IPS-18c (cell line): ENCODE data around the gene DNER.
A peak's percentile ranks its signal among the peaks of the same experiment; 100 is the strongest.
"Not testable (repeated sequence)": the region's sequence is repeated elsewhere in the genome, so short reads cannot be mapped to it uniquely, and the experiment has no call there.

ENCODE experiments used
- H3K4me3 ChIP-seq: 2 replicates; pipeline ENCODE4 v1.7.0; 2013; ENCODE audit warnings: low read depth, mild to moderate bottlenecking, low read length, moderate library complexity; ENCODE audit not compliant: insufficient read depth
- H3K9me3 ChIP-seq: one replicate; pipeline ENCODE4 v1.6.1; 2013; ENCODE audit warnings: mild to moderate bottlenecking, low read length, moderate library complexity; ENCODE audit not compliant: control insufficient read depth, insufficient read depth

Gene DNER

DNA sequence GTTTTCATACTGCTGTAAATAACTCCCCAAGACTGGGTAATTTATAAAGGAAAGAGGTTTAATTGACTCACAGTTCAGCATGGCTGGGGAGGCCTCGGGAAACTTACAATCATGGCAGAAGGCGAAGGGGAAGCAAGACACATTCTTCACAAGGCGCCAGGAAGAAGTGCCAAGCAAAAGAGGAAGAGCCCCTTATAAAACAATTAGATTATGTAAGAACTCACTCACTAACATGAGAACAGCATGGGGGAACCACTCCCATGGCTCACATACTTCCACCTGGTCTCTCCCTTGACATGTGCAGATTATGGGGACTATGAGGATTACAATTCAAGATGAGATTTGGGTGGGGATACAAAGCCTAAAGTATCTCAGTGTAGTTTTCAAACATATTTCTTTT lies 8.8 kb upstream of the DNER start:
- H3K9me3 ChIP-seq, H3K4me3 ChIP-seq: not testable (repeated sequence)

DNA sequence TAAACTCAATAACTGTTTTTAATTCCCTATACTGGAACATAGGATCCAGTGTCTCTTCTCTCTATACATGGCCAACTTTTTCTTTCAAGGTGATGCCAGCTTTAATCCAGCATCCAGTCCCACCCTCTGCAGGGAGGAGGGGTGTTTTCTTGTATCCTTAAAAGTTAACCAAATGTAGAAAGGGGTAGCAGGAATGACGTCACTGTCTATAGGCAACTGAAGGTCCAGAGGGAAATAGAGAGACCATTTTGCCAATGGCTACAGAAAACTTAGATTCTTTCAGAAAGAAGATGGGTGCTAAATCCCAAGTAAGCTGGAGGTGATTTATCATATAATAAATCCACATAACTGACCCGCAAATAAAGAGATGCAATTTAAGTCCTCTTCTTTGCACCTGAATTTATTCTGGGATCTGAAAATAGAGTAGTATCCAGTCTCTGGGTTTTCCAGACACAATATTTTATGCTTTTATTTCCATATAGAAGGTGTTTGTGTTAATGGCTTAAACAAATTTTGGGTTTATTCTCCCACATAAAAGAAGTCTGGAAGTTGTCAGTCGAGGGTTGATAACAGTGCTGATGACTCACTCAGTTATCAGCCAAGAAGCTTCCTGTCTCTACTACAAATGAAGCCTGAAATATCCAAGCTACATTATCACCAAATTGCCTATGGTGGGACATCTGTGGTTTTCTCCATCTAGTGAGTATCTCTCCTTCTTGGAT lies 5.7 kb upstream of the DNER start:
- no peak overlapping the region for H3K4me3 ChIP-seq
- H3K9me3 ChIP-seq: no peaks in the 10 kb centered on the region

DNA sequence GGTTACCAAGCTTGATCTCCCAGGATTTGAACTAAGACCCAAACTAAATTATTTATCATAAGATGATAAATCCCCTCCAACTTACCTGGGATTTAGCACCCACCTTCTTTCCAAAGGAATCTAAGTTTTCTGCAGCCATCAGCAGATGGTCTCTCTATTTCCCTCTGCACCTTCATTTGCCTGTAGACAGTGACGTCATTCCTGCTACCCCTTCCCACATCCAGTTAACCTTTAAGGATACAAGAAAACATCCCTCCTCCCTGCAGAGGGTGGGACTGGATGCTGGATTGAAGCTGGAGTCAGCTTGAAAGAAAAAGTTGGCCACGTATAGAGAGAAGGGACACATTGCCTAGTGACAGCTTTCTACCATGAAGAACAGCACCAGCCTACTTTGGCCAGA lies 3.7 kb upstream of the DNER start:
- Histone ChIP-seq H3K9me3 (no peaks in the 10 kb centered on the region), H3K4me3 (no peak overlapping the region)

DNA sequence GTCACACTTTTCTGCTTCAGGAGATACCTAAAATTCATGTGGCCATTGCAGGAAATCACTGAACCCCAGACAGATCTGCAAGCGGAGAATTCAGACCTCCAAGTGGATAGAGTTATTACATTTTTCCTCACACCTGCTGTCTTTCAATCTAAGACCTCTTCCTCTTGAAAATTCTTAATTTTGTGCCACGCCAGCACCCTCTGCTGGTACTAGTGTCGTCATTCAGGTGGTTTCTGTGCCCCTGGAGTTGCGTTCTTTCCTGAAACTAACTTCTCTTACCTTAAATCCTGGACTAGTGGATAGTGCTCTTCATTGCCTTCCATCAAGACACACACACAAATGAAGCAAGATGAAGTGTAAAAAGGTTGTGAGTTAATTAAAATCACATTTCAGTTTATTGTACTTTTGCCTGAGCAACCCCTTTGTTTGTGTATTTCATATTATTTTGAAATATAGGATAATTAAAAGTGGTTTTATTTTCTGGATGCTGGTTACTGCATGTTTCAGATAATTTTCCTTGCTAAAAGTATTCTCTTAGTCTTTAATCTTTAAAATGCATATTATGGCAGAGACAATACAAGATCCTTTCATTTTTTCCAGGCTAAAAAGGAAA lies 1.6 kb upstream of the DNER start:
- Histone ChIP-seq H3K9me3 (no peaks in the 10 kb centered on the region), H3K4me3 (no peak overlapping the region)

DNA sequence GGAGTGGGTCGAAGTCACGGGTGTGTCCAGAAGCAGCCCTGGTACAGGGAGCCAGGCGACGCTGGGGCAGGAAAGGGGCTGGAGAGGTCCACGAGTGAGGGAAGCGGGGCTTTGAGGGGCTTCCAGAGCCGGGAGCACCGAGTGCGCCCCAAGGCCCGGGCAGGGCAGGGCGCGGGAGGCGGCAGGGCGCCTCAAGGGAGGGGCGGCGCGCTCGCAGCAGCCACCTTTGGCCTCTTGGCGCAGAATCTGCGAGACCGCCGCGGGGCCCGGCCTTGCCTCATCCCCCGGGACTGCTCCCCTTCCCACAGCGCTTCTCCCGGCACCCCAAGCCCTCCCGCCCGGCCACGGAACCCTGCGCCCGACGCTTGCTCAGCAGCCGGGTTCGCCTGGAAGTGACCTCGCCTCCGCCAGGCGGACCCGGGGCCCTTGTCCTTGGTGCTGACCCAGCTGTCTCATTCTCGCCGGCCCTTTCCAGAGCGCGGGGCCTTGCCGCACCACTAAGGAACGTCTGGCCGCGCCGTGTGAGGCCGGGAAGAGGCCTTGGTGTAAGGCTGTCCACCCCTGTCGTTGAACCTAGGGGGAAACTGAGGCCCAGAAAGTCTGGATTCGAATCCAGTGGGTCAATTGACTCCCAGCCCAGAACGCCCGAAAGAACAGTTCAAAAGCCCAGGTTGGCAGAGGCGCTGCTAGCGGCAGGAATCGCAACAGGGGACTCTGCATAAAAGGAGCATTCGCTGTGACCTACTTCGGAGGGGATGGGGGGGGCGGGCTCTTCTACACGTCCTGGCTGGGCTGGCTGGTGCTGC lies 584 bp upstream of the DNER start:
- Histone ChIP-seq H3K9me3 (no peaks in the 10 kb centered on the region), H3K4me3 (peak overlapping the region; percentile 67)

DNA sequence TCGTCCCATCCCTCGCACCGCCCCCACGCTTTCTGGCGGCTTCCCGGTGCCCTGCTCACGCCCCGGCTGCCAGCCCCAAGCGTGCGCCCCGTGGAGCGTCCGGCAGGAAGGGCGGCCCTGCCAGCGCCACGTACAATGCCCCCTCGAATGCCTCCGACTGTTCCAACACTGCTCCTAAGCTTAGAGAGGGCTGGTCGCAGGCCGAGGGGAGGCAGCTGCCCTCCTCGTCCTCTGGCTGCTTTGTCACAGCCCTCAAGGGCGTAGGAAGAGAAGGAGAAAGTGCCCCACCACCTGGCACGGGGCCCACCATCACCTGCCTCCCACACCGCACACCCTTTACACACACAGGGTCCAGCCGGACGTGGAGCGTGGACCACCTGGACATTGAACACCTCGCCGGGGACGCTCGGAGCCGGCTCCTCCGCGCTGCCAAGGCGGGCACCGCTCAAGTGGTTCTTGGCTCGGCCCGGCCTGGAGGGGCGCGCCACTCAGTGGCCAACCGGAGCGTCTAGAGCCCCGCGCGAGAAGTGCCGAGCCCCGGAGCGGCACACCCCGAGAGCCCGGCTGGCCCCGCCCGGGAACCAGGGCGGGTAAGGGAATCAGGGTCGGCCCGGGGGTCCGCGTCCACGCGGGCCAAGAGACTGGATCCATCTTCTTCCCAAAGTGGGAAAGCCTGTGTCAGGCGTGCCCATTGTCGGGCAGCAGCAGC lies 830 bp downstream of the DNER start:
- H3K4me3 ChIP-seq: peak overlapping the region; percentile 72
- no peaks in the 10 kb centered on the region for H3K9me3 ChIP-seq

DNA sequence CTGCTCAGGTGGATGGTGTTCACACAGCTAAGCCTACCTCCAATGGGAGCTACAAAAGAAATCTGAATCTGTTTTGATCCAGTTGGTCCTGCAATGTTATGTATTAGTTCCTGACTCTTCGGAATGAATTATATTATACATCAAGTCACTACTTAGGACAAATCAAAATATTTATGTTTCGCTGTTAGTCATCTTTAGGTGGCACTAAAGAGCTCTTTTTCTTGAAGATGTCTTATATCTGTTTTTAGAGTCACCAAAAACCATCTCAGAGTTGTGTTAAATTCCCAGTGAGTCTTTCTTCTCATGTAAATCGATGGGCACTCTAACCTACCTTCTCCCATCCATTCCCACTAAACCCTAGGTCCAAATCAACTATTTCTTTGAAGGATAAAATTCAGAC lies 2.2 kb downstream of the DNER start:
- Histone ChIP-seq H3K9me3 (no peaks in the 10 kb centered on the region), H3K4me3 (no peak overlapping the region)

DNA sequence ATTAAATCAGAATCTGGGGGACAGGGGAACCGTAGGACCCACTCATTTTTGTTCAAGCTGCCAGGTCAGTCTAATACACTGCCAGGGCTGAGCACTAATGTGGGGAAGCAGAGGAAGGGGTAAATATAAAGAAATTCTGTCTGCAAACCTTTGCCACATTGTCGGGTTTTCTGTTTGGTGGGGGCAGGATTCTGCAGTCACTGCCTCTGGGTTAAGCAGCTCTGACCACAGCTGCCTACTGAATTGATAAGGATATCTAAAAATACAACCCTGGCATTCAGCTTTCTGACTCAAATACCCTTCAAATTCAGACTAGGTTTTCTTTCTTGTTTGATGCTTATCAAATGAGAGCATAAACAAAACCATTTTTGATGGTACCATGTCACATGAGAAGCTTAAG lies 6.0 kb downstream of the DNER start:
- Histone ChIP-seq H3K9me3 (no peaks in the 10 kb centered on the region), H3K4me3 (no peak overlapping the region)

DNA sequence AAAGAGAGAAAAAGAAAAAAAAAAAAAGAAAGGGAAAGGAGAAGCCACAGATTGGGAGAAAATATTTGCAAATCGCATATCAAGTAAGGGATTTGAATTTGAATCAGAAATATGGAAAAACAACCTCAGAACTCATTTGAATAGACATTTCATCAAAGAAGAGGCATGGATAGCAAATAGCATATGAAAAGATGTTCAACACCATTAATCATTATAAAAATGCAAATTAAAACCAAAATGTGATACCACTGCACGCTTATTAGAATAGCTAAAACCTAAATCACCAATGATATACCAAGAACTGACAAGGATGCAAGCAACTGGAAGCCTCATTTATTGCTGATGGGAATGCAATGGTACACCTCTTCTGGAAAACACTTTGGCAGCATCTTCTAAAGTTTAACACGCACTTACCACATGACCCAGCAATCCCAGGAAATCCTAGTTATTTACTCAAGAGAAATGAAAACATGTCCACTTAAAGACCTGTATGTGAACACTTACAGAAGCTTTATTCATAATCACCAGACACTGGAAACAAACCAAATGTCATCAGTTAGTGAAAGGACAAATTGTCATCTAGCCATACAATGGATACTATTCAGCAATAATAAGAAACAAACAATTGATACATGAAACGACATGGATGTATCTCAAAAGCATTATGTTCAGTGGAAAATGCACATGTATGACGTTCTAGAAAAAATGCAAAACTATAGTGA lies 10.3 kb downstream of the DNER start:
- no peak overlapping the region for H3K4me3 ChIP-seq
- no peaks in the 10 kb centered on the region for H3K9me3 ChIP-seq

DNA sequence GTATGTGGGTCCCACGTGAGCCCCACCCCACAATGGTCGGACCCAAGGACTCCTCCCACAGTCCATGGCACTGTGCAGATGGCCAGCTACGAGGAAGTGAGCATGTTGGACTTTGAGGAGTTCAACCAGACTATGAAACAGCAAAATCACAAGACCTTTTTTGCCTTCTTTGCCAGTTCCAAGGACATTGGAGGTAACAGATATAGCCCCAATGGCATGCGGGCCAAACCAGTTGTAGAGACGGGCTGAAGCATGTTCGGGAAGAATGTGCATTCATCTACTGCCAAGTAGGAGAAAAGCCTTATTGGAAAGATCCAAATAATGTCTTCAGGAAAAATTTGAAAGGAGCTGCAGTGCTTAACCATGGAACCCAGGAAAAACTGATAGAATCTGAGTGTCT lies 12.6 kb downstream of the DNER start:
- no peaks in the 10 kb centered on the region for H3K9me3 ChIP-seq
- no peak overlapping the region for H3K4me3 ChIP-seq

DNA sequence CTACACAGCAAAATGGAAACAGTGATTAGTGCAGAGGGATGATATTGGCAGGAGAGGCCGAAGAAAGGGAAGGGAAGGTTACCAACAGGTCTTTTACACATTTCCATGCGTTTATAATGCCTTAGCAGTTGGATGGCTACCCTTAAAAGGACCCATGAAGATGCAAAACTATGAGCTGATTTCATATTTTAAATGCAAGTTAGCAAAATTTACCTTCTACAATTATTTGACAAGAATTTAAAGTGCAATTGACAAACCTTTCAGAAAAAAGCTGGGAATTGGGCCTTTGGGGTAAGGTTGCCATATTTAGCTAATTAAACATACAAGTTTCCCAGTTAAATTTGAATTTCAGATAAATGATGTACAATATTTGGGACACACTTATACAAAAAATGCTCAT lies 13.3 kb downstream of the DNER start:
- no peaks in the 10 kb centered on the region for H3K9me3 ChIP-seq
- no peak overlapping the region for H3K4me3 ChIP-seq

DNA sequence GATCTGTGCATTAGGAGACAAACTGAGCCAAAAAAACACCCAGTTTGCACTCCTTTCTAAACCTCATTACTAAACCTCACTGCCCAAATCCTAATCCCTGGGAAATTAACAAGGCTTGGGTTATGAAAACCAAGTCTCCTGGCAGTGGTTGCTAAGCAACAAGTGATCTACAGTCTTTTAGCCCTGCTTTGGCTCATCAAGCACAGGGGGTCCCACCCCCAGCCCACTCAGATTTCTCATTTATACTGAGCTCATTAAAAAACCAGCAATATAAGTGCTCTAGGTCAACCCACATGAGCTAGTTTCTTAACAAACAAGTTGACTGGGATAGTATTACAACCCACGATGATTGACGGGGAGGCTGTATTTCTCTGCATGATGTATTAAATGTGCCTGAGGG lies 18.4 kb downstream of the DNER start:
- Histone ChIP-seq H3K9me3 (peaks cover 5% of the 10 kb centered on the region), H3K4me3 (no peak overlapping the region)

DNA sequence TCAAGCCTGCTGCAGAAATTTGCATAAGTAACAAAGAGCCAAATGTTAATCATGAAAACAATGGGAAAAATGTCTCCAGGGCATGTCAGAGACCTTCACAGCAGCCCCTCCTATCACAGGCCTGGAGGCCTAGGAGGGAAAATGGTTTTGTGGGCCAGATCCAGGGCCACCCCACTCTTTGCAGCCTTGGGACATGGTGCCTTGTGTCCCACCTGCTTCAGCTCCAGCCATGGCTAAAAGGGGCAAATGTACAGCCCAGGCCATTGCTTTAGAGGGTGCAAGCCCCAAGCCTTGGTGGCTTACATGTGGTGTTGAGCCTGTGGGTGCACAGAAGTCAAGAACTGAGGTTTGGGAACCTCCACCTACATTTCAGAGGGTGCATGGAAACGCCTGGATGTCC lies 20.5 kb downstream of the DNER start:
- not testable (repeated sequence) for H3K4me3 ChIP-seq, H3K9me3 ChIP-seq

DNA sequence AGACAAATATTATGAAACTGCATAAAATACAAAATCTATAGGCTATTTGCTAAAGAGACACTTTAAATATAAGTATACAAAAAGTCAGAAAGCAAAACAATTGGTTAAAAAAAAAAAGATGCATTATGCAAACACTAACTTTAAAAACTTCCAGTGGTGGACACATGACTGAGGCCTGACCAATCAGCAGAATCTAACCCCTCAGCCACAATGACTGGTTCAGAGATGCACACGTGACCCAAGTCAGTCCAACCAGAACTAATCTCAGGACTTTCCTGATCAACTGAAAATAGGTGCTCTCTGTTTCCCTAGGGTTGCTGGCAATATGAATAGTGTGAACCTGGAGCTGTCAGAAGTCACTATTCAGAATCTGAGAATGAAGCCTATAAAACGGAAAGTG lies 22.7 kb downstream of the DNER start:
- Histone ChIP-seq H3K9me3 (peaks cover 5% of the 10 kb centered on the region), H3K4me3 (no peak overlapping the region)

DNA sequence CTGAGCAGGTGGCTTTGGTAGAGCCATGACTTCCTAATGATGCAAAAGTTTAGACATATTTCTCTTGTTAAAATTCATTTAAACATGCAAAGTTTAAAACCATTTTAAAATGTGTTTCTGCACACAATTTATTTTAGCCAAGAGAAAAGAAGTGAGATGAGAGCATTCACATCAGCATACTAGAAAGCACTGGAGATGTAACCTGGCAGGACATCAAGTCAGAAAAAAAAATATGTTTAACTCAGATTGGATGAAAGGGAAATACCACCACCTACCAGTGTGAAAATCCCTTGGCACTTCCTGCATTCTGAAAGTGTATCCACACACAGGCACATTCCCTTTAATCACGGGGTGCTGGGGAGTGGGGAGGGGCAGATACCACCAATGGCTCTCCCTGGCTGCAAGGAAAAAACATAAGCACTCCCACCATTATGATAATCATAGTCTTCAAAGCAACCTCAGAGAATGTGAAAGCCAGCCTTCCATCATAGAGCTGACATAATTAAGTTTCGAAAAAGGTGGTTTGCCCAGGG lies 25.0 kb downstream of the DNER start:
- Histone ChIP-seq H3K4me3 (no peak overlapping the region), H3K9me3 (peaks cover 5% of the 10 kb centered on the region)

DNA sequence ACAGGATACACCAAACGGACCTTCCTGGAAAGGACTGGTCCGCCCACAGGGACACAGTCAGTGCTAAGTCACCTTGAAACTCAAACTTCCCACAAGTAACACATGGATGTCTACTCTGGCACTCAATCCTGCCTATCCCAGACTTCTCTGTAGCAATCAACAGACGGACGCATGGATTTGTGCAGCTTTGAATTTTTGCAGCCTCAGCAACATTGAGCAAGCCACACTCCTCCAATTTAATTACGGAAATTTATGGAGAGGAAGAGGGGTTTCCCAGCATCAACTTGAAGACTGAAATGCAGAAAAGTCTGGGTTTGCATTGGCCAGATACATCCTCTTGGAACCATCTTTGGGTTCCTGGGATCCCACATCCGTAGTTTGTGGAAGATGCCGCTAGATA lies 26.2 kb downstream of the DNER start:
- no peak overlapping the region for H3K4me3 ChIP-seq
- H3K9me3 ChIP-seq: no peaks in the 10 kb centered on the region
